Trophoblast cell (in vitro differentiated cells and primary cell): ENCODE results near the gene OR1D5.
A peak's percentile ranks its signal among the peaks of the same experiment; 100 is the strongest.

ENCODE experiments used
- DNase-seq, 2 donors: peaks; one replicate each; pipeline ENCODE4 v3.0.0-alpha.2; 2016
- H2AFZ ChIP-seq: 2 replicates; pipeline ENCODE4 v1.6.1; 2013; ENCODE audit warnings: low read length, moderate library complexity, mild to moderate bottlenecking; ENCODE audit not compliant: insufficient read depth, poor library complexity
- H2AK5ac ChIP-seq: 2 replicates; pipeline ENCODE4 v1.6.1; 2013; ENCODE audit warnings: mild to moderate bottlenecking, low read length
- H2BK120ac ChIP-seq: 2 replicates; pipeline ENCODE4 v1.6.1; 2013; ENCODE audit warnings: low read length, mild to moderate bottlenecking, moderate library complexity; ENCODE audit not compliant: insufficient read depth, poor library complexity
- H2BK12ac ChIP-seq: 2 replicates; pipeline ENCODE4 v1.6.1; 2013; ENCODE audit warnings: mild to moderate bottlenecking, low read length, moderate library complexity
- H2BK5ac ChIP-seq: 2 replicates; pipeline ENCODE4 v1.6.1; 2013; ENCODE audit warnings: low read length, low read depth, moderate library complexity, mild to moderate bottlenecking; ENCODE audit not compliant: poor library complexity
- H3K14ac ChIP-seq: 2 replicates; pipeline ENCODE4 v1.6.1; 2013; ENCODE audit warnings: mild to moderate bottlenecking, low read length
- H3K18ac ChIP-seq: 2 replicates; pipeline ENCODE4 v1.6.1; 2013; ENCODE audit warnings: mild to moderate bottlenecking, low read length
- H3K23ac ChIP-seq: 2 replicates; pipeline ENCODE4 v1.6.1; 2013; ENCODE audit warnings: low read length
- H3K27ac ChIP-seq: 2 replicates; pipeline ENCODE4 v1.5.1; 2013; ENCODE audit warnings: low read depth, mild to moderate bottlenecking, inconsistent platforms, low read length, moderate library complexity
- H3K27me3 ChIP-seq: 2 replicates; pipeline ENCODE4 v1.6.1; 2013; ENCODE audit warnings: inconsistent platforms, mild to moderate bottlenecking, low read length, moderate library complexity; ENCODE audit not compliant: insufficient read depth
- H3K36me3 ChIP-seq, 2 experiments: 1 replicate in 1 of 2; 2 replicates in 1 of 2; pipeline ENCODE4 v1.6.1; 2013; ENCODE audit warnings: low read length in 2 of 2, mild to moderate bottlenecking in 2 of 2, moderate library complexity in 1 of 2; ENCODE audit not compliant: insufficient read depth in 2 of 2, control insufficient read depth in 1 of 2
- H3K4ac ChIP-seq: 2 replicates; pipeline ENCODE4 v1.6.1; 2013; ENCODE audit warnings: low read depth, mild to moderate bottlenecking, low read length, moderate library complexity
- H3K4me1 ChIP-seq, 2 experiments: 1 replicate in 1 of 2; 2 replicates in 1 of 2; pipeline ENCODE4 v1.6.1; 2013; ENCODE audit warnings: low read length in 2 of 2, mild to moderate bottlenecking in 2 of 2, moderate library complexity in 1 of 2; ENCODE audit not compliant: insufficient read depth in 2 of 2, control insufficient read depth in 1 of 2
- H3K4me2 ChIP-seq: 2 replicates; pipeline ENCODE4 v1.6.1; 2013; ENCODE audit warnings: inconsistent platforms, mild to moderate bottlenecking, low read length, moderate library complexity
- H3K4me3 ChIP-seq: 2 replicates; pipeline ENCODE4 v1.5.1; 2013; ENCODE audit warnings: mild to moderate bottlenecking, low read depth, low read length, inconsistent platforms
- H3K79me1 ChIP-seq: one replicate; pipeline ENCODE4 v1.6.1; 2013; ENCODE audit warnings: low read length
- H3K79me2 ChIP-seq: 2 replicates; pipeline ENCODE4 v1.6.1; 2013; ENCODE audit warnings: low read length, mild to moderate bottlenecking; ENCODE audit not compliant: control insufficient read depth, insufficient read depth, poor library complexity
- H3K9ac ChIP-seq: 2 replicates; pipeline ENCODE4 v1.6.1; 2013; ENCODE audit warnings: mild to moderate bottlenecking, low read length
- H3K9me3 ChIP-seq: 2 replicates; pipeline ENCODE4 v1.6.1; 2013; ENCODE audit warnings: low read depth, mild to moderate bottlenecking, control low read depth, inconsistent platforms, low read length; ENCODE audit not compliant: insufficient read depth
- H4K12ac ChIP-seq: 2 replicates; pipeline ENCODE4 v1.6.1; 2013; ENCODE audit warnings: low read depth, mild to moderate bottlenecking, low read length, moderate library complexity
- H4K8ac ChIP-seq: 2 replicates; pipeline ENCODE4 v1.6.1; 2013; ENCODE audit warnings: low read depth, mild to moderate bottlenecking, low read length, moderate library complexity
- H4K91ac ChIP-seq: one replicate; pipeline ENCODE4 v1.6.1; 2013; ENCODE audit warnings: low read depth, mild to moderate bottlenecking, low read length, moderate library complexity
- whole genome bisulfite sequencing: extraction: QIAGEN DNeasy Blood & Tissue Kit; methylation state at CpG from one replicate; pipeline ENCODE4 v1.1.7; 2013; ENCODE audit warnings: missing lambda C conversion rate; ENCODE audit not compliant: insufficient read length, insufficient coverage; ENCODE audit errors: extremely low coverage; 5-methylcytosine and 5-hydroxymethylcytosine counted together

OR1D5 gene

GRCh38 chr17:3046753-3047152, 16.7 kb downstream of the OR1D5 start:
- Histone ChIP-seq H3K23ac (no peak overlapping the region), H4K8ac (no peak overlapping the region), H4K12ac (no peak overlapping the region), H3K9me3 (peaks cover 9% of the 10 kb centered on the region), H3K79me2 (no peaks in the 10 kb centered on the region), H2BK120ac (no peak overlapping the region), H2BK12ac (no peak overlapping the region), H2AK5ac (no peak overlapping the region), H3K27me3 (no peaks in the 10 kb centered on the region), H3K9ac (no peak overlapping the region), H3K14ac (no peak overlapping the region), H3K4ac (no peak overlapping the region), H3K36me3 (no peaks in the 10 kb centered on the region), H3K4me2 (no peak overlapping the region), H3K4me3 (no peak overlapping the region), H2AFZ (no peak overlapping the region), H2BK5ac (no peak overlapping the region), H4K91ac (no peak overlapping the region), H3K18ac (no peak overlapping the region), H3K4me1 (peaks cover 2 to 4% of the 10 kb centered on the region in 2 experiments), H3K79me1 (no peaks in the 10 kb centered on the region), H3K27ac (no peak overlapping the region)
- WGBS: no CpG with 5 or more reads among the region's 3 CpGs
- DNase-seq: no peak

DNA sequence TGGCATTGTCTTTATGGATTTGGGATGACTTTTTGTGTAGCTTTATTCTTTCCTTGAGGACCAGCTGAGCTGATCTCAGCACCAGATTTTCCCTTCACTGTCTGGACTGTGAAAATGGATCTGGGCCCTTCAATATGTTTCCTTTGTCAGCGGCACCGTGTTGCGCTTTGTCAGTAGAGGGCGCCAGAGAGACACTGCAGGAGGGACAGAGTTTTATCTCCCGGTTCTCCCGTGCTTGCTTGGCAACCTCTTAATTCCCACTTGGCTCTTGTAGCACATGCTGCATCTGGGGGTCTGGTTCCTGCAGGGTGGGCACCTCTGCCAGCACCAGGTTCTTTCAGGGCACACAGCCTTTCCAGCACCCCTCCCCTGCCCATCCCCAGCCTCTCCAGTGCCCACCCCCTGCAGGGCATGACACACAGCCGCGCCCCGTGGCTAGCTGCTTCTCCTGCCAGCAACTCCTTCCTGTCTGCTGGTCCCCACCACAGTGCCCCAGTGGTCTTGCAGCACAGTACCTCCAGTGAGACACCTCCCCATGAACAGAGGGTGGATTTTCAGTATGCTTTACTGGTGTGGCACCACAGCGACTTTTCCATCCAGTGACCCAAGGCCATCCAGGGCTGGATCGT, 19.6 kb downstream of the OR1D5 start:
- Histone ChIP-seq H2AFZ (no peak overlapping the region), H3K23ac (no peak overlapping the region), H3K9me3 (peaks cover 9% of the 10 kb centered on the region), H3K27ac (no peak overlapping the region), H2BK120ac (no peak overlapping the region), H4K91ac (no peak overlapping the region), H3K79me1 (no peaks in the 10 kb centered on the region), H3K9ac (no peak overlapping the region), H3K4me1 (no peaks in the 10 kb centered on the region), H2BK5ac (no peak overlapping the region), H3K4ac (no peak overlapping the region), H4K12ac (no peak overlapping the region), H3K18ac (no peak overlapping the region), H3K14ac (no peak overlapping the region), H2AK5ac (no peak overlapping the region), H3K4me2 (no peak overlapping the region), H4K8ac (no peak overlapping the region), H3K27me3 (no peaks in the 10 kb centered on the region), H2BK12ac (no peak overlapping the region), H3K79me2 (no peaks in the 10 kb centered on the region), H3K36me3 (no peaks in the 10 kb centered on the region), H3K4me3 (no peak overlapping the region)
- no CpG with 5 or more reads among the region's 11 CpGs for WGBS
- peak; percentile 38 to 83 for DNase-seq

GRCh38 chr17:3040882-3041281, 22.5 kb downstream of the OR1D5 start:
- Histone ChIP-seq H2BK120ac (no peak overlapping the region), H3K4ac (no peak overlapping the region), H4K8ac (no peak overlapping the region), H3K23ac (no peak overlapping the region), H3K36me3 (no peaks in the 10 kb centered on the region), H3K4me3 (no peak overlapping the region), H3K4me1 (no peaks in the 10 kb centered on the region), H3K18ac (no peak overlapping the region), H3K9ac (no peak overlapping the region), H3K14ac (no peak overlapping the region), H4K91ac (no peak overlapping the region), H2BK5ac (no peak overlapping the region), H3K79me1 (no peaks in the 10 kb centered on the region), H2AK5ac (no peak overlapping the region), H3K9me3 (peaks cover 9% of the 10 kb centered on the region), H3K27ac (no peak overlapping the region), H2BK12ac (no peak overlapping the region), H3K4me2 (no peak overlapping the region), H4K12ac (no peak overlapping the region), H2AFZ (no peak overlapping the region), H3K27me3 (no peaks in the 10 kb centered on the region), H3K79me2 (no peaks in the 10 kb centered on the region)
- no peak for DNase-seq
- WGBS: no CpG with 5 or more reads among the region's 5 CpGs

- Histone ChIP-seq H3K27me3 (no peaks in the 10 kb centered on the region), H4K12ac (no peak overlapping the region), H3K4me3 (no peak overlapping the region), H3K23ac (no peak overlapping the region), H3K14ac (no peak overlapping the region), H3K4me2 (no peak overlapping the region), H2AFZ (no peak overlapping the region), H3K27ac (no peak overlapping the region), H3K9me3 (peaks cover 9% of the 10 kb centered on the region), H4K8ac (no peak overlapping the region), H3K79me1 (no peaks in the 10 kb centered on the region), H3K4ac (no peak overlapping the region), H4K91ac (no peak overlapping the region), H2BK120ac (no peak overlapping the region), H3K4me1 (no peaks in the 10 kb centered on the region), H3K9ac (no peak overlapping the region), H3K36me3 (no peaks in the 10 kb centered on the region), H3K79me2 (no peaks in the 10 kb centered on the region), H2AK5ac (no peak overlapping the region), H3K18ac (no peak overlapping the region), H2BK12ac (no peak overlapping the region), H2BK5ac (no peak overlapping the region)
- DNase-seq: no peak
- WGBS: no CpG with 5 or more reads among the region's 6 CpGs
Observed at GRCh38 chr17:3039736-3040135, 23.7 kb downstream of the OR1D5 start.
